Fibroblast of gingiva (primary cell): ENCODE data around the gene IGDCC3.
"Not testable (repeated sequence)": the region's sequence is repeated elsewhere in the genome, so short reads cannot be mapped to it uniquely, and the experiment has no call there.

ENCODE experiments used
- DNase-seq: peaks from one replicate; pipeline ENCODE4 v3.0.0-alpha.2; 2011; ENCODE audit warnings: low read depth

Gene IGDCC3

DNA sequence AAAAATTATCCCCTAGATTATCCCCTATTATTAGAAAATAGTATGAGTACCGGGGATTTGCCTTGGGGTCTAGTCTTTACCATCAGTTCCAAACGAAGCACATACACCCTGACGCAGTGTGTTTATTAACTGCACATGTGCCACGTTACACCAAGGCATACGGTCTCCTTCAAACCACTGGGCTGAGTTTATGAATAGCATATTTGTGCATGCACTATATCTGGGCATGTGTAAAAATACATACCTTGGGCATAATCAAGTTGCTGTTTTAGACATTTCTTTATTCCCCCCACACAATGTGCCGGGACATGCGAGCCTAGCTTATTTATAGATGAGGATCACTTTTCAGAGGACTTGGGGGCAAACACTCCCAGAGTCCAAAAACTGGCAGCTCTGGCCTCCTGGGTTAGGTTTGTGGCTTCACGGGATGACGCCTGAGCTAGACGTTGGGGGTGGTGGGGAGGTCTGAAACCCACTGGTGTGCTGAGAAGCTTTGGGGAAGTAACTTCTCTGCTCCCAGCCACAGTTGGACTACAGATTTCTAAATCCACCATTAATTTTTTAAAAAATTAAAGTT is 28.7 kb upstream of the IGDCC3 start:
- DNase-seq: no peak

DNA sequence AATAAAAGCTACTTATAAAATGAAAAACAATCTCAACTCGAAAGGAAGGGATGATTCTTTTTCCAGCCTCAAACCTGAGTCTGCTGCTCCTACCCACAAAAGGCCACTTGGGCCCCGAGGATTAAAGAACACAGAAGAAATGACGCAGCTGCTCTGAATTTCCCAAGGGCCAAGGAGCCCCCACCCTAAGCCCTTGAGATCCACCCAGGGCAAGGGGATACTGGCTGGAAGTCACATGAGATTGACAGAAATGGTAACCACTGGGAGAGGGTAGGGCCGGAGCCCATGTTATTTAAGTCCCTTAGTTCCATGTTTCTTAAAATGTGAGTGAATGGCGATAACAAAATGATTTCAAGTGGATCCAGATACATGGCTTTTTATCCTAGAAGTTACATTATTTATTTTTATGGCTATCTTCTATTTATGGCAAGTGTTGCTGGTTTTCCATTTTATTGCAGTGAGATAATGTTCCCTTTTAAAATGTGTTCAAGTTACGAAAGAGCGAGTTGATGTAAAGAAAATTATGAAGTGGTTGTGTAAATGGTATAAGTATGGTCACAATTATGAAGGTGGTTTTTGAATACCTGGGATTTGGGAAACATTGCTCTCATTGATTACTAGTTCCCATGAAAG is 28.1 kb upstream of the IGDCC3 start:
- DNase-seq: no peak

DNA sequence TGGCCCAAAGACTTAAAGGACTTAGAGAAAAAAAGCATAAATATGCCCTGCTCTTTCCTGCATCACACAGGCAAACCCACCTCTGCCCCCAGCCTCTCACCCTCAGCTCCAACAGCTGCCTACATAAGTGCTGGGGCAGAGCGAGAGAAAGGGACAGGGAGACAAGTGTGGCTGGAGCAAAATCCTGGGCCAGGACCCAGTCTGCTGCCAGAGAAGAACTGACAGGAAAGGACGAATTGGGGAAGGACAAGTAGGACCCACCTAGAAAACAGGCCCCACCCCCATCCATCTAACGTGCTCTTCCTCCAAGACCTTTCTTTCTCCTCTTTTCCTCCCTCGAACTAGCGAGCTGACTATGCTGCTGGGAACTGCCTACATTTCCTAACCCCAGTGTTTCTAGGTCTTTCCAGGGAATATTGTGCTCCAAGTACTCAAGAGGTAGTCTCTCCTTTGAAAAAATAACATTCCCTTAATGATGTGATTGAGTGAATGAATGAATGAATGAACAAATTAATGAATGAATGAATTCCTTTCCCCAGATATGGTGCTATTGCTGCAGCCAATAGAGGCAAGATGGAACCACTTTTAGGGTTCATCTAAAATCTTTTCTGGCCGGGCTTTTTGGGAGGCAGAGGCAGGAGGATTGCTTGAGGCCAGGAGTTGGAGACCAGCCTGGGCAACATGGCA is 26.5 kb upstream of the IGDCC3 start:
- DNase-seq: no peak

- no peak for DNase-seq
Measured at GRCh38 chr15:65402961-65403360, 25.2 kb upstream of the IGDCC3 start.

- DNase-seq: no peak
Measured at GRCh38 chr15:65401611-65402240, 23.9 kb upstream of the IGDCC3 start.

DNA sequence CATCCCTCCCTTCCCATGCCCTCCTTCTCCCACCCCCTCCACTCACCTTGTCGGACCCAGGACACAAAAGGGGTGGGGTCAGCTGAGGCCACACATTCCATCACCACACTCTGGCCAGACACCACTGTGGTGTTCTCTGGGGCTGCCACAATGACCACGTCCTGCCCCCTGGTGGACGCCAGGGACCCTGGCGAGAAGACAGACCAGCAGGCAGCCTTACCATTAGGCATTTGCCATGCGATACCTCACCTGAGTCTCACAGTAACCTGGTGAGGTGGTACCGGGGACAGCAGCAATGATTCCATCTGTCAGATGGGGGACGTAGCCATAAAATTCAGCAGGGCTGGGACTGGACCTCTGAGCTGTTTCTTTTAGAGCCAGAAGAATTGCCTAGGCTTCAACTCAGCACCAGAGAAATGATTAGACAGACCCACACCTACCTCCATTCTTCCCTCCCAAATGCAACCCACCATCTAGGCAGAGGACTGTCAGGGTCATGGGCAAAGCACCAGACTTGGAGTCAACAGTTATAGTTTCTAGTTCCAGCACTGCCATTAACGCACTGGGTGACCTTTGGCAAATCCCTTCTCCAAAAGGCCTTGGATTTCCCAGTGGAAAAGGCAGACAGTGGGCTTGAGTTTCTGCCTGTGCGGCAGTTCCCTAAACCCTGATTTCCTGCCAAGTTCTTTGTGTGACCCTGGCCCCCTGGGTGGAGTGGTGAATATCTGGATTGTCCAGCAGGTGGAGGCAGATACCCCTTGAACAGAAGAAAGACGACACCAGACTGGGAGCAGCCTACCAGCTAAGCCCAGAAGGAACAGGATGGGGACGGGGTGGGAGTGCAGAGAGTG is 23.2 kb upstream of the IGDCC3 start:
- peak; percentile 55 for DNase-seq

DNA sequence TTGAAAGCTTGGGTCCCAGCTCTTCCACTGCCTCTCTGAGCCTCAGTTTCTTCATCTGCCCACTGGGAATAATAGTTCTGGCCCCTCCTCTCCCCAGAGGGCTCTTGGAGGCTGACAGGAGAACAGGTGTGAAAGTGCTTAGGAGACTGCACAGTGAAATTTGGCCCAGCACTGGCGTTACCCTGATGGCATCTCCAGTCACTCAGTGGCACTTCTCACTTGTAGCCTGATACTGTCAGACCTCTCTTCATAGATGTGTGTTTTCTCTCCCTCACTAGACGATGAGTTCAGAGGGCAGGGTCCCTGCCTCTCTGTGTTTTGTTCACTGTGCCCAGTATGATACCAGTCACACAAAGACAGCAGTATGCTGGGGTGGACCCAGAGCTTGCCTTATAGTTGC is 22.2 kb upstream of the IGDCC3 start:
- no peak for DNase-seq

GRCh38 chr15:65399001-65399706 is 21.4 kb upstream of the IGDCC3 start:
- no peak for DNase-seq

- not testable (repeated sequence) for DNase-seq
Measured at GRCh38 chr15:65398486-65398885, 20.7 kb upstream of the IGDCC3 start.

DNA sequence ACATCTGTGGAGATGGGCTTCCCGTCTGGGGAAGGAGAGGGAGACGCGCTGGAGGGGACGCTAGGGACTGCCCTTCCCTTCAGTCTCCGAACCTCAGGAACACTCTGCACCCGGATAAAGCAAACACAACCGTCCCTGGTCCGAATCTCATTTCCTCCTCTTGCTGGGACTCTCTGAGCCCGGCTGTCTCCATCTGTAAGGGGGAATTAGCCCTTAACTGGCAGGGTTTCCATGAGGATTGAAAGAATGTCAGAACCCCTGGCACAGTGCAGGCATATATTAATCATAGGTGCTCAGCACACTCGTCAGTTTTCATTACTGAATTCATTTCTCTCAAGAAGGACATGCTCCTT is 19.1 kb upstream of the IGDCC3 start:
- DNase-seq: no peak

- no peak for DNase-seq
Measured at GRCh38 chr15:65396283-65396964, 18.6 kb upstream of the IGDCC3 start.

GRCh38 chr15:65395567-65396202 is 17.9 kb upstream of the IGDCC3 start:
- no peak for DNase-seq

DNA sequence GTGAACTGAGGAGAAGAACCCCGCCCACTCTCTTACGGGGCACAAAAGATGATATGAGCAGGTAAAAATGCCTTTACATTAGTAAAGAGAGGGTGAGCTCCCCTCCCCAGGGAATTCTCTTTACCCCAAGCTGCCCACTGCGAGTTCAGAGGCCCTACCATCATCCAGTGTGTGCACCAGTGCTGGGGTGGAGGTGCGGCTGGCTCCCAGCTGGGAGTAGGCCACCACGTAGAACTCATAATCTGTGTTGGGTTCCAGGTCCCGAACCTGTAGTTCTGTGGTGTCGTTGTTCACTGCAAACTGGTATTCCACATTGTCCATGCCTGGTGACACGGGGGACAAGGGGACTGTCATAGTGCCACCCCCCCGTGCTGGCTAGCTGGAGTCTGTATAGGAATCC is 17.1 kb upstream of the IGDCC3 start:
- no peak for DNase-seq

DNA sequence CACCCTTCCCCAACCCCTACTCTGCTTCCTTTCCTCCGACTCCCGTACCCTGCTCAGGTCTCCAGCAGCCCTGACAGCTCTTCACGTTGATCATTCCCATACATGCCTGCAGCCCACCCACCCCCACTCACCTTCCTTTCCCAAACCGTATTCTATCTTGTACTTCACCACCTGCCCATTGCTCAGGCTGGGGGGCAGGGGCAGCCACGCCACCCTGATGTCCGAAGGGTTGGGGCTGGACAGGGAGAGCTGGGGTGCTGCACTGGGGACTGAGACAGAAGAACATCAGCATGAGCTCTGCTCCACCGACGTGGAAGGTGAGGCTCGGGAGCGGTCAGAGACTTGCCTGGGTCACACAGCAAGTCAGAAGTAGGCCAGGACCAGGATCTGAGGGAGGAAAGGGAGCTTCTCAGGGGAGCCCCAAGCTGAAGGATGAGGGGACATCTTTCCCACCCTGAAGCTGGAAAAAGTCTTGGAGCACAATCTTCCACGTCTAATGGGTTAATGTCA is 16.5 kb upstream of the IGDCC3 start:
- no peak for DNase-seq

DNA sequence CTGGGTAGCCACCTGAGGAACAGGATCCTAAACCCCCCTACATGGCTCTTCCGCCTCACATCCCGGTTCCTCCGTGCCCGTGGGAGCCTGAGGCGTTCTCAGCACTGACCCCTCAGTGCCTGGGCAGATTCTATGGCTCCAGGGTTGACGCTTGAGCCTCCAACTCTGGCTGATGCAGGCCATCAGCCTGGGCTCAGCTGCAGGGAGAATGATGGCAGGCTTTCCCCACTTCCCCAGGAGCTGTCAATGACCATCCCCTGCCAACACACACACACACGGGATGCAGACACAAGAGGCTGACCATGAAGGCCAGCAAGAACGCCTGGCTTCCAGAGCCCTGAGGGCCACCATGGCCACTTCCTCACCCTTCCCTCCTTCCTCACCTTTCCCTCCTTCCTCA is 15.8 kb upstream of the IGDCC3 start:
- DNase-seq: no peak

DNA sequence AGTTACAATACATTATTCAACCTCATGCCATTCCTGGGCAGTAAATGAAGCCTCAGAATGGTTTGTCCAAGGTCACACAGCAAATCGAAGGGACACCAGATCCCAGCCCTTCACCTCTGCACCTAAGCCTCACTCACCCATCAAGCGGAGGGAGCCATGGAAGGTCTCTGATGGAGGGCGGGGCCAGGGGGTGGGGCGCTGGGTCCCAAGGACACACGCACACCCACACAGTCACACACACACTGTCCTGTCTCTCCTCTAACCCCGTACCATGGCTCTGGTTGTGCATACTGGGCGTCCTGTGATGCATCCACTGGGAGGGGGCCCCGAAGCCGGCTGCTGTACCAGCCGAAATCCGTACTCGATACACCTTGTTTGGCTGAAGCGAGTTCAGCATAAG is 15.3 kb upstream of the IGDCC3 start:
- DNase-seq: no peak

DNA sequence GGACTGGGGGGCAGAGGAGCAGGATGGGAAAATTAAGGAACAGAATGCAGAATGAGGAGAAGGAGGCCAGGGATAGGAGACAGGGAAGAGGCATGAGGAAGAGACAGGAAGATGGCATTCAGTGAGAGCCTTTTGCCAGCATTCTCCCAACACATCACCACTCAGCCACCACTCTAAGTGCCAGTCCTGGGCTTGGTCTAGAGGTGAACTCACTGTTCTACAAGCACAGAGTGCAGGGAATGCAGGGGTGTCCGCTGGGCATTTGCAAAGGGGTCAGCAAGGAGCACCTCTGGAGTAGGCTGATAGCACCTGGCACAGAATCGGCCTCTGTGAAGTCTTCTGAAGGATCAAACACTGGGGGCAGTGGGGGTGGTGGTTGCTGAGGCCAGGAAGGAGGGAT is 14.6 kb upstream of the IGDCC3 start:
- DNase-seq: no peak

DNA sequence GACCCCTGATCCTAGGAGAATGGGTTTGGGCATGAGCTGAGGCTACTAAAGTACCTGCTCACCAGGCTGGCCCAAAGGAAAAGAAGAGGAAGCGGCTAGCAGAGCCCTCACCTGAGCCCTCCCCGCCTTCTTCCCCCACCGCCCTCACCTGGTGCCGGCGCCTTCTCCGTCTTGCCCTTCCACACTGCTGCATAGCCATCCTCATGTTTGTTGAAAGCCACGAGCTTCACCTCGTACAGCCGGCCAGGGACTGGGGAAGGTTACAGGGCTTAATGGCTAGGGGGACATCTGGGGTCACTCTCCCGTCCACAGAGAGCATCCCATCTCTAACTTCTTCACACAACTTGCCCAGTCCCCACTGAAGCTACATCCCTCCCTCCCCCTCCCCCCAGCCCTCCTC is 13.9 kb upstream of the IGDCC3 start:
- DNase-seq: no peak

GRCh38 chr15:65390447-65390846 is 12.6 kb upstream of the IGDCC3 start:
- no peak for DNase-seq

DNA sequence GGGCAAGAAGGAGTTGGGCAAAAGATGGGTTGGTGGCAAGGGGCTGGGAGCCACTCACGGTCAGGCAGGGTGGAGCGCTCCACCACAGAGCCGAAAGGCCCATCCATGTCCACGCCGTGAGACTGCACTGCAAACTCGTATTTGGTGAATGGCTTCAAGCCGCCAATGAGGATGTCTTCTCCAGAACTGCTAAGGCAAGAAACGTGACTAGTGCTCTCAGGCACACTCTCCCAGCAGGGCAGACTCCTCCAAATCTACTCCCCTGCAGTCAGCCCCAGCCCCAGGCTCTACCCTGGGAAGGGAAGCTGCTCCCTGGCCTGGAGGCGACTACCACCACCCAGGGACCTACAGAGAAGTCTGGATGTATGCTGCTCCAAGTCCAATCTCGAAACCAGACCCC is 11.4 kb upstream of the IGDCC3 start:
- DNase-seq: no peak
